Measurements from ENCODE around the gene ZNF516. TPM values are rescaled to one million over a fixed set of nuclear protein-coding genes. Genes with fewer than 3 reads are reported as not detected.

ZNF516 gene
- total RNA-seq, 1 donor from 2014 or later, result 21.6 TPM

- Histone ChIP-seq H3K27ac (peak overlapping the region; percentile 49 to 54), H3K4me1 (peaks cover 6 to 7% of the 10 kb centered on the region in 2 donors), H3K36me3 (no peaks in the 10 kb centered on the region), H3K27me3 (no peaks in the 10 kb centered on the region), H3K4me3 (peak overlapping the region; percentile 78 to 80), H3K9me3 (no peaks in the 10 kb centered on the region)
- intact Hi-C loops (cut with DNase I), result loop anchor here (10.0 kb wide), 3 partner anchors 1281 to 2001 kb away; partner anchors contain the start of genes CNDP2, TSHZ1 and ZNF407
- DNase-seq (ENCODE audit: low spot score in 2 of 2), result peak in 1 of 2 donors; percentile 78
- no peak for TF ChIP-seq CTCF (IDR thresholded peaks at IDR 0.05)
These were observed 572 bp upstream of the ZNF516 start for GRCh38 chr18:76495435-76496193.

GRCh38 chr18:76494231-76495005 is 624 bp downstream of the ZNF516 start:
- Histone ChIP-seq H3K9me3 (no peaks in the 10 kb centered on the region), H3K27ac (peak overlapping the region; percentile 4 to 72), H3K4me3 (peak overlapping the region; percentile 67 to 78), H3K4me1 (peaks cover 6 to 7% of the 10 kb centered on the region in 2 donors), H3K36me3 (no peaks in the 10 kb centered on the region), H3K27me3 (no peaks in the 10 kb centered on the region)
- TF ChIP-seq CTCF (IDR thresholded peaks at IDR 0.05), result no peak
- intact Hi-C loops (cut with DNase I), result loop anchor here (1.0 to 10.0 kb wide), 5 partner anchors 34 to 2000 kb away; partner anchors contain the start of genes CNDP2, TSHZ1, ZNF236 and ZNF407
- no peak for DNase-seq (ENCODE audit: low spot score in 2 of 2)

GRCh38 chr18:76493213-76494161 is 1.6 kb downstream of the ZNF516 start:
- H3K36me3 ChIP-seq, result no peaks in the 10 kb centered on the region
- DNase-seq (ENCODE audit: low spot score in 2 of 2), result no peak
- peaks cover 6 to 7% of the 10 kb centered on the region in 2 donors for H3K4me1 ChIP-seq
- H3K4me3 ChIP-seq, result peak overlapping the region; percentile 67 to 78
- intact Hi-C loops (cut with DNase I), result loop anchor here (1.0 to 10.0 kb wide), 7 partner anchors 17 to 1999 kb away; partner anchors contain the start of genes CNDP2, TSHZ1, ZNF236 and ZNF407
- H3K27ac ChIP-seq, result peak overlapping the region; percentile 67 to 72
- no peak for TF ChIP-seq CTCF (IDR thresholded peaks at IDR 0.05)
- H3K27me3 ChIP-seq, result no peaks in the 10 kb centered on the region
- no peaks in the 10 kb centered on the region for H3K9me3 ChIP-seq

GRCh38 chr18:76492669-76493212 is 2.3 kb downstream of the ZNF516 start:
- peak; percentile 95 to 99 for DNase-seq (ENCODE audit: low spot score in 2 of 2)
- no peak for TF ChIP-seq CTCF (IDR thresholded peaks at IDR 0.05)
- H3K27me3 ChIP-seq, result no peaks in the 10 kb centered on the region
- intact Hi-C loops (cut with DNase I), result loop anchor here (2.0 to 10.0 kb wide), 6 partner anchors 16 to 1998 kb away; partner anchors contain the start of genes CNDP2, TSHZ1, ZNF236 and ZNF407
- no peaks in the 10 kb centered on the region for H3K9me3 ChIP-seq
- peak overlapping the region; percentile 67 to 72 for H3K27ac ChIP-seq
- H3K4me3 ChIP-seq, result peak overlapping the region; percentile 67 to 78
- H3K4me1 ChIP-seq, result peaks cover 6 to 7% of the 10 kb centered on the region in 2 donors
- H3K36me3 ChIP-seq, result no peaks in the 10 kb centered on the region

Data from ascending aorta (tissue), 2 donors.